NCI-H446 treated with DMSO at 0.1 percent for 48 hours (cell line): ENCODE data around the gene HSDL2.
"Not testable (repeated sequence)": the region's sequence is repeated elsewhere in the genome, so short reads cannot be mapped to it uniquely, and the experiment has no call there.

ENCODE experiments used
- DNase-seq: peaks from one replicate; lab custom pipeline; 2025; lab: John Stamatoyannopoulos, UW

HSDL2 gene

DNA sequence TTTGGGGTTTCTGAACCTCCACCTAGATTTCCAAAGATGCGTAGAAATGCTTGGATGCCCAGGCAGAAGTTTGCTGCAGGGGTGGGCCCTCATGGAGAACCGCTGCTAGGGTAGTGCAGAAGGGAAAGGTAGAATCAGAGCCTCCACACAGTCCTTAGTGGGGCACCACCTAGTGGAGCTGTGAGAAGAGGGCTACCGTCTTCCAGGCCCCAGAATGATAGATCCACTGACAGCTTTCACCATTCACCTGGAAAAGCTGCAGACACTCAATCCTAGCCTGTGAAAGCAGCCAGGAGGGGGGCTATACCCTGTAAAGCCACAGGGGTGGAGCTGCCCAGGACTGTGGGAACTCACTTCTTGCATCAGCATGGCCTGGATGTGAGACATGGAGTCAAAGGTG is 13.3 kb upstream of the HSDL2 start:
- DNase-seq, result no peak

DNA sequence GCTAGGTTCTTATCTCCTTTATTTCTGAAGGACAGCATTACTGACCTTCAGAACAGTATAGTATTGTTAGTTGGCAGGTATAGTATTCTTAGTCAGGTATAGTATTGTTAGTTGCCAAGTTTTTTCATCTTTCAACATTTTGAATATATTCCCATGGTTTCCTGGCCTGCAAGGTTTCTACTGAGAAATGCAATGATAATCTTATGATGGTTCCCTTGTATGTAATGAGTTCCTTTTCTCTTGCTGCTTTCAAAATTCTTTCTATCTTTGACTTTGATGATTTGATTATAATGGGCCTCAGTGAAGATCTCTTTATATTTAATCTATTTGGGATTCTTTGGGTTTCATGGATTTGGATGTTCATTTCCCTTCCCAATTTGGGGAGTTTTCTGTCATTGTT is 12.4 kb upstream of the HSDL2 start:
- DNase-seq, result no peak

DNA sequence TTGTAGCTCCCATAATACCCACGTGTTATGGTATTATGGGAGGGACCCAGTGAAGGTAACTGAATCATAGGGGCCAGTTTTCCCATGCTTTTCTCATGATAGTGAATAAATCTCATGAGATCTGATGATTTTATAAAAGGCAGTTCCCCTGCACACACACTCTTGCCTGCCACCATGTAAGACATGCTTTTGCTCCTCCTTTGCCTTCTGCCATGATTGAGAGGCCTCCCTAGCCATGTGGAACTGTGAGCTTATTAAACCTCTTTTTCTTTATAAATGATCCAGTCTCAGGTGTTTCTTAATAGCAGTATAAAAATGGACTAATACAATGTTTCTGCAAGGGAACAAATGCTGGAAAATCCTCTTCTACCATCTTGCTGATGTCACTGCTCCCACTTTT is 10.1 kb upstream of the HSDL2 start:
- DNase-seq, result no peak

DNA sequence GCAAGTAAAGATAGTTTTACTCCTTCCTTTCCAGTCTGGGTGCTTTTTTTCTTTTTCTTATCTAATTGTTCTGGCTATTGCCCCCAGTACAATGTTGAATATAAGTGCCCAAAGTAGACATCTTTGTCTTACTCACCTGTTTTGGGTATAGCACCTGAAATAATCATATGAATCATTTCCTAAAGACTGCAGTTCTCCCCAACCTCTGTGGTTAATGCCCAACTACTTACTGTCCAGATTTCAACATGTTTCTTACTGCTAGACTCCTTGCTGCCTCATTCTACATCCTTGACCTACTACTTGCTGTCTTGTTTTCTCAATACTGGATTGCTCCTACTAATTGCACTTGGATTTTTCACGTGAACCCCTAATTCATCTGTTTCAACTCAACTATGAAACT is 8.8 kb upstream of the HSDL2 start:
- no peak for DNase-seq

DNA sequence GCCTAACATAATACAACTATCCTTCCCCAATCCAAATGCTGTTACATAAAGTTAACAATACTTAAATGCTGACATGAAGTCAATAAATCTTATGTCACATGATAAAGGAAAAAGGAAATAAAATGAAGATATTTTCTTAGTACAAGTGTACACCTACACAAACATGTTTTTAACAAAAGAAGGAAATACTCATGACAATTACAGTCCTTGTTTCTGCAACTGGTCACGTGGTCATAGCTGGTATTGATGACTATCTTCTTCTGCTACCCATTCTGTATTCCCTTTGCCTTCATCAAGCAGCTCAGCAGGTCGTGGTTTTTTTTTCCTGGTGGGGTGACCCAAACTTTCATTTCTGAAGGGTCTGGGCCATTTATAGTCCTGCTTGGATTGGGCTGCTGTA is 6.2 kb upstream of the HSDL2 start:
- DNase-seq, result not testable (repeated sequence)

DNA sequence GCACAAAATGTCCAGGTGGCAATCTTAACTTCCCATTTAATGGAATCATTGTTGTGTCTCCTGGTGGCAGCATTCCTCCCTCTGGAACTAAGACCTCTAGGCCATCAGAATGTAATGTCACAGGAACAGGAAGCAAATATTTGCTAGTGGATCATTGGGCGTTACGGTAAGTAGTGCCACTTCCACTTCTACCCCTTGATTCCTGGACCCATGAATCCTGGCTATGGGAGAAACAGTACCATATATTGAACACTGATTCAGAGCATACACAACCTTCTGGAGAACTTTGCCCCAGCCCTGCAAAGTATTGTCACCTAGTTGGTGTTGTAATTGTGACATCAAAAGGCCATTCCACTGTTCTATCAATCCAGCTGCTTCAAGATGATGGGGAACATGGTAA is 5.7 kb upstream of the HSDL2 start:
- not testable (repeated sequence) for DNase-seq

DNA sequence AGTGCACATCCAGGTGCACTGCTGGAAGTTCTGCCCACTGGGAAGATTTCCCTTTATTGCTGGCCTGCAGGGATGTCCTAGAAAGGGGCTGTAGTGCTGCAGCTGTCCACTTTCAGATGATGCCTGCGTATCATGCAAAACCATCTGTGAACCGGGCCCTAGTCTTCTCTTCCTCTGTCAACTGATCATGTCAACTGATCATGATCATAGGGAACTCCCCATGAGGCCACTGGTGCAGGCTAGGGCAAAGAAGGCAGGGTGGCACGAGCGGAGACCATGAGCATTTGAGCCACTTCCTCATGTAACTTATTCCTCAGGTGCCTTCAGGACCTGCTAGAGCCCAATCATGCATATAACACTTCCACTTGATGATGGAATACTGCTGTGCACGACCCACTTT is 4.5 kb upstream of the HSDL2 start:
- no peak for DNase-seq

DNA sequence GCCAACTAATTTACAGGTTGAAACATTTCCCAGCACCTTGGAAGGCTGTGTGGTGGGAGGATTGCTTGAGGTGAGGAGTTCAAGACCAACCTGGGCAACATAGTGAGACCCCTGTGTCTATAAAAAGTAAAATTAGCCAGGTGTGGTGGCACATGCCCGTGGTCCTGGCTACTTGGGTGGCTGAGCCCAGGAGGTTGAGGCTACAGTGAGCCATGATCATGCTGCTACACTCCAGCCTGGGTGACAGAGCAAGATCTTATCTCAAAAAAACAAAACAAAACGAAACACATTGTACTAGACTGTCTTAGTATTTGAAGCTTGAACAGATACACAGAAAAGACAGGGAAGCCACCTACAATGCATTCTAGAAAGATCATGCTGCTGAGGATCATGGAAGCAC is 2.8 kb upstream of the HSDL2 start:
- DNase-seq, result no peak

DNA sequence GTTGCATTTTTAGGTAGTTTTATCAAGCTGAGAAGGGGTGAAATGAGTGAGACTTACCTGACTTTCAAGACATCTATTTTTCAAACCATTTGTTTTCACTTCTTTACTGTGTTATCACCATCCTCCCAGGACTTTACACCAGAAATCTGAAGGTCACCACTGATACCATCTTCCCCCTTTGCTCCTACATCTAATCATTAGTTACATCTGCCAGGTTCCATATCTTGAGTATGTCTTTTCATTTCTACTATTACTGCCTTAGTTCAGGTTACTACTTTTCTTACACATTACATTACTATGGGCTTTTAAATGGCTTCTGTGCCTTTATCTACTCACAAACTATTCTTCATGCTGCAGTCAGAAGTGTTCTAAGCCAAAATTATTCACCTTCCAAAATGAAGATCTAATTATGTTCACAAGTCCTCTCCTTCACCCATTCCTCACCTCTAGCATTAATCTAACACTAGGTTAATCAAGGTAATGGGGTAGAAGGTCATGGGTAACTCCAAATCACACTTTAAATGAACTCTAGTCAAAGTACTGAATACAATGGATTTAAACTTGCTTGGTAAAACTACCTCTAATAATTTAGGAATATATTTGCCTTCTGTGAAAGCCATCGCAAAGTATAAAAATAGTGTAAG is 2.1 kb upstream of the HSDL2 start:
- DNase-seq, result no peak

DNA sequence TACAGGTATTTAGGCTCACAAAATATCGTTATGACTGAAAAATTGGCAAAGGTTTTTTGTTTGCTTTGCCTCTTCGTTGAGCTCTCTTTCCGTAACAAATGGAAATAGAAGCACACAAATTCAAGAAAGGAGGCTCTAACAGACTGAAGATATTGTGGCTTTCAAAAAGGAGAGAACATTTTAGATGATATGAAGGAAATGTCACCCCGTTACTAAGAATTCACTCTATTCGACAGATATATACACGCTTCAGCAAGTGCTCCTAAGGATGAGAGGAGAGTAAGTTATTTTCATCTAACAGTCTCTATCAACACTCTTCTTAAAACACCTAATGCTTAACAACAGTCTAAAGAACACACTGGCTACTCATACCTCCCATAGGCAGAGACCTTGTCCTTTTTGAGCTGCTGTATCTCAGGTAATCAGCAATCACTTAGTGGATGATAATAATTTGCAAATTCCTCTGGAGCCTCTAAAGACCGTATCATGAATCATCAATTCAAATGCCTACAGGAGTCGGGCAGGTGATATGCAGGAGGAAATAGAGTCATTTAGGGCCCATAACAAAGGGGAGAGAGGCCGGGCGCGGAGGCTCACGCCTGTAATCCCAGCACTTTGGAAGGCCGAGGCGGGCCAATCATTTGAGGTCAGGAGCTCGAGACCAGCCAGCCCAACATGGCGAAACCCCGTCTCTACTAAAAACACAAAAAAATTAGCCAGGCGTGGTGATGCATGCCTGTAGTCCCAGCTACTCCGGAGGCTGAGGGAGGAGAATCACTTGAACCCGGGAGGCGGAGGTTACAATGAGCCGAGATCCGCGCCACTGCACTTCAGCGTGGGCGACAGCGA is 1.4 kb upstream of the HSDL2 start:
- DNase-seq, result no peak

DNA sequence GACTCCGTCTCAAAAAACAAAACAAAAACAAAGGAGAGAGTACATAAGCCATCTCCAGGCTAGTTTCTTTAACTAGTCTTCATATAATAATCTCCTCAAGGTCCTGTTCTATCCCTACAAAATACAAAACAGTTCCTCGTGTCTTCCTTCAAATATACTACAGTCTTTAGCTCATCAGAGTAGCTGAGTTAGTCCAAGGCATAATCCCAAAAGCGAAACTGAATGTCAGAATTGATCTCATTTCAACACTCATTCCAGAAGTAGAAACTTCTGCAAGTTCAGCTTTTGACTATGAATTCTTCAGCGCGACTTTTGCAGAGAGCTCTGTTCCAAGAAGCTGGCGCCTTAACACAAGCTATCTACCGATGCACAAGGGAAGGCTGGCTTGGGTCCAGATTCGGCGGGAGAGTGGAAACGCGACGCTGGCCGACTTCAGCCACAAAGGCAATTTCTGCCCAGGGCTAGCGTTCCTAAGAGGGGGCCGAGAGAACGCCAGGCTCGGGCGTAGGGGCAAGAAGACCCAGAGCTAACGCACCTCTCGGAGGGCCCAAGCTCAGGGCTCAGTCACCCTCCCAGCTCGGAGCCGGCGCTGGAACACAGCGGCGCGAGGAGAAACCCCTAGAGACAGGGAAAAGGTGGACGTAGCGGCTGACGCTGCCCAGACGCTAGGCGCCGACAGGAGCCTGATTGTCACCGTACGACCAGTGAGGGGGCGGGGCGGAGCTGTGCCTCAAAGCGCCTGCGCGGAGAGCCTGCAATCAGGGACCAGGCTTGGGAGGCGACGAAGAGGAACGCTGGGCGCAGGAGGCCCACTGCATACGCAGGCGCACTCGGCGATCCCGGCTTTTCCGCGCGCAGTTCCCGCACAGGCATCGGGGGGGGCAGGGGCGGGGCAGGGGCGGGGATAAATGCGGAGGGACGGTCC is 469 bp upstream of the HSDL2 start:
- DNase-seq, result peak; percentile 92

DNA sequence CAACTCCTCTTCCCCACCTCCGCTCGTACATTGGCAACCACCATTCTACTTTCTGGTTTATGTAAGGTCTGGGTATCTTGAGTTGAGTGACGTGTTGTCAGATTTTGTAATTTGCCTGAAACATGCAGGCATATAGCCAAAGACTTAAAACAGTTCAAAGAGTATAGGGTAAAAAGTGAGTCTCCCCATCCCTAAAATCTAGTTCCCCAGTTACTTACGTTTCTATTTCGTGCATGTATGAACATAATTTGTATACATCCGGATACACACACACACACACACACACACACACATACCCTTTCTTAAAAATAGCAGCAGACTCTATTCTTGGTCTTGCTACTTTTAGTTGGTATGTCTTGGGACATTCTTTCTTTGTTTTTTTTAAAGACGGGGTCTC is 915 bp downstream of the HSDL2 start:
- no peak for DNase-seq

DNA sequence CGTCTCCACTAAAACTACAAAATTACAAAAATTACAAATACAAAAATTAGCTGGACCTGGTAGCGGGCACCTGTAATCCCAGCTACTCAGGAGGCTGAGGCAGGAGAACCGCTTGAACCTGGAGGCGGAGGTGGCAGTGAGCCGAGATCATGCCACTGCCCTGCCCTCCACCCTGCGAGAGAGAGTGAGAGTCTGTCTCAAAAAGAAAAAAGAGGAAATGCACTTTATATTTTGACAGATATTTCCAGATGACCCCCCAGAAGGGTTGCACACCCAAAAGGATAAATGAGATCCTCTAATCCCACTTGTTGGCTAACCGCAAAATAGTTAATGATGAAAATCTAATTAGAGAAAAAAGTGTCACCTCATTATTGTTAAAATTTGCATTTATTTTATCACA is 2.2 kb downstream of the HSDL2 start:
- DNase-seq, result no peak

DNA sequence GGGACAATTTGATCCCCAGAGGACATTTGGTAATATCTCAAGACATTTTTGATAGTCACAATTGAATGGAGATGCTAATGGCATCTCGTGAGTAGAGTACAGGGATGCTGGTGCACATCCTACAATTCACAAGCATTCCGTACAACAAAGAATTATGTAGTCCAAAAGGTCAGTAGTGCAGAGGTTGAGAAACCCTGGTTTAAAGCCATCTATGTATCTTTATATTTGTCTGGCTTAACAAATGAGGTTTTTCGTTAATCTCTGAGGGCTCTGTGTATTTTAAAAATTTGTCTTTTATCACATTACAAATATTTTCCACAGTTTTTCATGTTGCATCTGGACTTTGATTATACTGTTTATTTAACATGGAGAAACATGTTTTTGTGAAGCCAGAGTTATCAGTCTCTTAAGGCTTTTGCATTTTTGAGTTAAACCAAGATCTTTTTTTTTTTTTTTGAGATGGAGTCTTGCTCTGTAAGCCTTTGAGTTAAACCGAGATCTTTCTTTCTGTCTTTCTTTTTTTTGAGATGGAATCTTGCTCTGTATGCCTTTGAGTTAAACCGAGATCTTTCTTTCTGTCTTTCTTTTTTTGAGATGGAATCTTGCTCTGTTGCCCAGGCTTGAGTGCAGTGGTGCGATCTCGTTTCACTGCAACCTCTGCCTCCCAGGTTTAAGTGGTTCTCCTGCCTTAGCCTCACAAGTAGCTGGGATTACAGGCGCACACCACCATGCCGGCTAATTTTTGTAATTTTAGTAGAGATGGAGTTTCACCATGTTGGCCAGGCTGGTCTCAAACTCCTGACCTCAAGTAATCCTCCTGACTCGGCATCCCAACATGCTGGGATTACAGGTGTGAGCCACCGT is 2.8 kb downstream of the HSDL2 start:
- DNase-seq, result no peak

DNA sequence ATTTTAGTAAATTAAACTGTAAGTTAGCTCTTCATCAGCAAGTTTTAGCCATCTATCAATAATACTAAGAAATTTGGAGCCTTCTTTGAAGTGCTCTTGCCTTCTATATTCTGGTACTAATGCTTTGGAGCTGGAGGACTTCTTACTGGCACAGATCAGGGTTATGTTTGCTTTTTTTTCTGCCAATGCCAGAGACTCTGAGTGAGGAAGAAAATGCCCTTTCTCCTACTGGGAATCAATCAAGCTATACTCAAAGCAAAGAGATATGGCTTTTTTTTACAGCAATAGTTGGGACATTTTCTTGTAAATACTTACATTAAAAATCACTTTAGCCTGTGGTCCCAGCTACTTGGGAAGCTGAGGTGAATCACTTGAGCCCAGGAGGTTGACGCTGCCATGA is 4.3 kb downstream of the HSDL2 start:
- peak; percentile 0 for DNase-seq

DNA sequence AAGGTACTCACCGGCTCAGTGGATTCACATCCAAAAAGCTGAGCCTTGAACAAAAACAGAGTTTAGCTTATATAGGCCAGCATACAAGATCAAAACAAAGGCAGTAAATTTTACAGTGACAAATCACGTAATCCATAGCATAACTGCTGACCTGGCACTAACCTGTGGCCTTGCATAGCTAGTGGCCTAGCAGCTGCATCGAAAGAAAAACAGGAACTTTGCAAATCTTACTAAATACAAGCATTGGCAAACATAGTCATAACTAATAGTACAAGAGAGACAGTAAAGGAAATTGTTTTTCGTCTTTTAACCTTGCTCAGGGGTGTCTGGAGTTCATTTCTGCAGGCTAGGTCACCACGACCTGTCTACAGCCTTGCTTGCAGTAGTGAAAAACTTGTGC is 4.8 kb downstream of the HSDL2 start:
- DNase-seq, result no peak

DNA sequence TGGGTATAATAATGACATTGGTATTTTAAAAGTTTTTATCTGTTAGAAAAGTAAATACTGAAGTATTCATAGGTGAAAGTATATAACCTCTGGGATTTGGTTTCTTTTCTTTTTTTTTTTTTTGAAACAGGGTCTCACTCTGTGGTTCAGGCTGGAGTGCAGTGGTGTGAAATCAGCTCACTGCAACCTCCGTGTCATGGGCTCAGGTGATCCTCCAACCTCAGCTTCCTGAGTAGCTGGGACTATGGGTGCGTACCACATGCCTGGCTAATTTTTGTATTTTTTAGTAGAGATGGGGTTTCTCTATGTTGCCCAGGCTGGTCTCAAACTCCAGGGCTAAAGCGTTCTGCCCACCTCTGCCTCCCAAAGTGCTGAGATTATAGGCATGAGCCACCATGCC is 7.2 kb downstream of the HSDL2 start:
- DNase-seq, result no peak

DNA sequence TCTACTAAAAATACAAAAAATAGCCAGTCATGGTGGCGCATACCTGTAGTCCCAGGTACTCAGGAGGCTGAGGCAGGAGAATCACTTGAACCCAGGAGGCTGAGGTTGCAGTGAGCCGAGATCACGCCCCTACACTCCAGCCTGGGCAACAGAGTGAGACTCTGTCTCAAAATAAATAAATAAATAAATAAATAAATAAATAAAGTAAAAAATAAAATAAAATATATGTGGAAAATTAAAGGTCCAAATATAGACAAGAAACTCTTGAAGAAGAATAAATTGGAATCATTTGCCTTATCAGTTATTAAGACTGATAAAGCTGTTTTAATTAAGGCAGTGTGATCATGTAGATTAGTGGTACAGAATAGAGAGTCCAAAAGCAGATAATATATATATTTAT is 10.0 kb downstream of the HSDL2 start:
- not testable (repeated sequence) for DNase-seq

DNA sequence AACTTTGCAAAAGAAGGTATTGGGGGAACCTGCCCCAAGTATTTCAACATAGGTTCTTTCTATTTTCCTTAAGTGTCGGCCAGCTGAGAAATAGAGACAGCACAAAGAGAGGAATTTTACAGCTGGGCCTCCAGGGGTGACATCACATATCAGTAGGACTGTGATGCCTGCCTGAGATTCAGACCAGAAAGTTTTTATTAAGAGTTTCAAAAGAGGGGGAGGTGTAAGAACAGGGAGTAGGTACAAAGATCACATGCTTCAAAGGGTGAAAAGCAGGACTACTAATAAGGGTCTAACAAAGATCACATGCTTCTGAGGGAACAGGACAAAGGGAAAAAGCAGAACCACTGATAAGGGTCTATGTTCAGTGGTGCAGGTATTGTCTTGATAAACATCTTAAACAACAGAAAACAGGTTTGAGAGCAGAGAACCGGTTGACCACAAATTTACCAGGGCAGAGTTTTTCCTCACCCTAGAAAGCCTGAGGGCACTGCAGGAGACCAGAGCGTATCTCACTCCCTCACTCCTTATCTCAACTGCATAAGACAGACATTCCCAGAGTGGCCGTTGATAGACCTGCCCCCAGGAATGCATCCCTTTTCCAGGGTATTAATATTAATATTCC is 12.1 kb downstream of the HSDL2 start:
- DNase-seq, result not testable (repeated sequence)

DNA sequence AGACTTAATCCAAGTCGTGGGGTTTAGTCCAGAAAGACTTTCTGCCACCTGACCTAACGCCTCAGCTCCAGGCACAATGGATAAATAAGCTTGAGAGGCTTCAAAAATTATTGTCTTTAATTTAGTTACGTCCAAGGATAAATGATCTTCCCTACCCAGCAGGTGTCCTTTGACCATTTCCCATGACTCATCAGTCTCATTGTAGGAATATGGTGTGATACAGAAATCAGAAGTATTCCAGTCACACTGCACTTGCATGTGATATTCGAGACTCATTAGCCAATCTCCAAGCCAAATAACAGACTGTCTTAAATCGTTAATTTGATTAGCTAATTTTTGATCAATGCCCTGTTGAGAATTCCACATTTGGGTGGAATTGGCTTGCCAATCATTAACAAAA is 13.2 kb downstream of the HSDL2 start:
- not testable (repeated sequence) for DNase-seq

DNA sequence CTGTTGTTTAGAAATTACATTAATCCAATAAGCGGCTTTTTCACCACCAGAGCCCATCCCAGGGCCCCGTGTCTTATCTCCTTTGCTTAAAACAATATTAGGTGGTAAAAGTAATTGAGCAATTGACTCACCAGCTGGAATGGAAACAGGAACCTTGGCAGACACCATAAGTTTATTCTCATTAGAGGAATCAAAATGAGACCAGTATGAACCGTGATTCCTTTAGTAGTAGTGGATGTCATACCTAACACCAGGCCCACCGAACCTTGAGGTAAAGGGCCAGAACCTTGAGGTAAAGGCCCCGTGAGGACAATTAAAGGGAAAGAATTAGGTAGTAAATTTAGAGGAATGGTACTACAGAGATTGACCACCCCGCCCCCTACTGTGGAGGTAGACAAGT is 16.5 kb downstream of the HSDL2 start:
- no peak for DNase-seq
